HG03095 (cell line): ENCODE data around the gene B3GALT6.
"Not testable (repeated sequence)": the region's sequence is repeated elsewhere in the genome, so short reads cannot be mapped to it uniquely, and the experiment has no call there.

Source experiments
- ATAC-seq: cut with Tn5 transposase; IDR thresholded peaks from one replicate; pipeline ENCODE4 v1.9.1; 2021; ENCODE audit warnings: moderate library complexity; ENCODE audit not compliant: unreplicated experiment

The B3GALT6 gene

GRCh38 chr1:1232208-1232795 is at the start of gene B3GALT6:
TSS of gene B3GALT6 (plus strand) at chr1:1232237. CDS start at chr1:1232279, 42 bp downstream.
- ATAC-seq: no peak

- no peak for ATAC-seq
Measured at GRCh38 chr1:1182491-1183220, 49.4 kb upstream of the B3GALT6 start.

DNA sequence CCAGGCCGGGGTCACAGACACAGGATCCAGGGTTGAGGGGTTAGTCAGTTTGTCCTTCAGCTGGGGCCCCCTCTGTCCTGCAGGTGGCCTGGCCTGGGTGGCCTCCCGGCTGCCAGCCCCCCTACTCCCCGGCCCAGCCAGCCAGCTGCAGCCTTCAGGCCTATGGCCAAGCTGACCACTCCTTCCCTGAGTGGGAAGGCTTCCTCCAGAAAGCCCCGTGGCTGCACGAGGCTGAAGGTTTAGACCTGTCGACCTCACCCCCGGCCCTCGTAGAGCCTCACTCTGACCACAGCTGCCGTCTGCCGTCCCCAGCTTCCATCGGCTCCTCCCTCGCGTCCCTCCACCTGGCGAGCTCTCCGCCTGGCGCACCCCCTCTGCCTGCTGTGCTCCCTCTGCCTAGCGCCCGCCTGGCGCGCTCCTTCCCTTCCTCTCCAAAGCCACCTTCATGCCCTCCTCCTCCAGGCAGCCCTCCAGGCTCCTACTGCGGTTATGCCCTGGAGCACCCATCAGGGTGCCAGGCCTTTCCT is 48.8 kb upstream of the B3GALT6 start:
- ATAC-seq: no peak

DNA sequence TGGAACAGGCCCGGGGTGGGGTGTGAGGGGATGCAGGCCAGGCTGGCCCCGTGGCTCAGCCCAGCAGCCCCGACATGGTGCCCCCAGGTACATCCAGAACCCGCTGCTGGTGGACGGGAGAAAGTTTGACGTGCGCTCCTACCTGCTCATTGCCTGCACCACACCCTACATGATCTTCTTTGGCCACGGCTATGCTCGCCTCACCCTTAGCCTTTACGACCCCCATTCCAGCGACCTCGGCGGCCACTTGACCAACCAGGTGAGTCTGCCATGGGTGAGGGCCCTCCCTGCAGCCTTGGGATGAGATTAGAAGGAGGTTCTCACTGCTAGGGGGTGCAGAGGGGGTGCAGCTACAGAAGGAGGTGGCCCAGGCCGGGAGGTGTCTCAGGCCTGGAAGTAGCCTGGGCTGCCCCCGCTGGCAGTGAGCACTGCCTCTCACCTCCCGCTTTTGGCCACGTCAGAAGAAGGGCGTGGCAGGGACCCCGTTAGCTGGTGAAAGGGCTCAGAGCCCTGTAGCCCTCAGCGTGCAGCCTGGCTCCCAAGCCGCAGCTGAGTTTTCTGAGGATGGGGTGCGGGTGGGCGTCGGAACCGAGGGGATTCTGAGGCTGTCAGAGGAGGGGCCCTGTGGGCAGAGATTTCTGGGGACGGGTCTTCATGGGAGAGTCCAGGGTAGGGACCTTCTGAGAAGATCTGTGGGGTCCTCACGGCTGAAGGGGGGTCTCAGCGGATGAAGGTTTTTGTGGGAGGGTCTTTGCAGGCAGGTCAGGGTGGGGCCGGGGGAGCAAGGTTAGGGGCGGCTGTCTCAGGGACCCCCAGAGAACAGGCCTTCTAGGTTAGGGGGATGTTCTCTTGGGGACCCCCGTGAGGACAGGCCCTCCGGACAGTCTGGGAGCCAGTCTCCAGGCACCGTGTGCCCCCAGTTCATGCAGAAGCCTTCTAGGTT is 47.9 kb upstream of the B3GALT6 start:
- no peak for ATAC-seq

GRCh38 chr1:1185101-1185765 is 46.8 kb upstream of the B3GALT6 start:
- no peak for ATAC-seq

GRCh38 chr1:1187938-1188337 is 44.1 kb upstream of the B3GALT6 start:
- ATAC-seq: no peak

DNA sequence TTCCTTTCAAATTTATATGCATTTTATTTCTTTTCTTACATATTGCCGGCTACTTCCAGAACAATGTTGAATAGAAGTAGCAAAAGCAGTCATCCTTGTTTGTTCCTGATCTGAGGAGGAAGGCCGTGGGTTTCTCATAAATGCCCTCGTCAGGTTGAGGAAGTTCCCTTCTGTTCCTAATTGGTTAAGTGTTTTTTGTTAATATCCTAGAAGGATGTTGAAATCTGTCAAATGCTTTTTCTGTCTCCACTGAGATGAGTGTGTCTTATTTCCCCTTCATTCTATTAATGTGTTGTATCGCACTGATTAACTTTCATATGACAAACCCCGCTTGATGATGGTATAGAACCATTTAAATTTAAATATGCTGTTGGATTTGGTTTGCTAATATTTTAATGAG is 42.9 kb upstream of the B3GALT6 start:
- ATAC-seq: no peak

DNA sequence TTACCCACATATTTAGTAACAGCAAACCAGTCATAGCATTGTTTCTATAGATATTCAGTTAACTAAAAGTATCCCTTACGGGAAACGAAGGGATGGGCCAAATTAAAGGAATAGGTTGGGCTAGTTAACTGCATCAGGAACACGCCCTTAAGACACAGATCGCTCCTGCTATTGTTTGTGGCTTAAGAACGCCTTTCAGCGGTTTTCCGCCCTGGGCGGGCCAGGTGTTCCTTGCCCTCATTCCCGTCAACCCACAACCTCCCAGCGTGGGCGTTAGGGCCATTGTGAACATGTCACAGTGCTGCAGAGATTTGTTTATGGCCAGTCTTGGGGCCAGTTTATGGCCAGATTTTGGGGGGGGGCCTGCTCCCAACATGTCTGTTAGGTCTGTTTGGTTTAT is 40.3 kb upstream of the B3GALT6 start:
- ATAC-seq: no peak

DNA sequence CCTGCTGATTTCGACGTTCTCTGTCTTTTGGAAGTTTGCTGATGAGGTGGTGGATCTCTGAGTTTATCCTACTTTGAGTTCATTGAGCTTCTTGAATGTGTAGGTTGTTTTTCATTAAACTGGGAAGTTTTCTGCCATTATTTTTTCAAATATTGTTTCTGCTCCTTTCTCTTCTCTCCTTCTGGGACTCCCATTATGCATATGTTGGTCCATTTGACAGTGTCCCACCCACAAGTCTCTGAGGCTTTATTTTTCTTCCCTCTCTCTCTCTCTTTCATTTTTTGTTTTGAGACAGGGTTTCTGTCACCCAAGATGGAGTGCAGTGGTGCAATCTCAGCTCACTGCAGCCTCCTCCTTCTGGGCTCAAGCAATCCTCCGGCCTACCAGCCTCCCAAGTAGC is 37.3 kb upstream of the B3GALT6 start:
- no peak for ATAC-seq

GRCh38 chr1:1195726-1196125 is 36.3 kb upstream of the B3GALT6 start:
- ATAC-seq: not testable (repeated sequence)

DNA sequence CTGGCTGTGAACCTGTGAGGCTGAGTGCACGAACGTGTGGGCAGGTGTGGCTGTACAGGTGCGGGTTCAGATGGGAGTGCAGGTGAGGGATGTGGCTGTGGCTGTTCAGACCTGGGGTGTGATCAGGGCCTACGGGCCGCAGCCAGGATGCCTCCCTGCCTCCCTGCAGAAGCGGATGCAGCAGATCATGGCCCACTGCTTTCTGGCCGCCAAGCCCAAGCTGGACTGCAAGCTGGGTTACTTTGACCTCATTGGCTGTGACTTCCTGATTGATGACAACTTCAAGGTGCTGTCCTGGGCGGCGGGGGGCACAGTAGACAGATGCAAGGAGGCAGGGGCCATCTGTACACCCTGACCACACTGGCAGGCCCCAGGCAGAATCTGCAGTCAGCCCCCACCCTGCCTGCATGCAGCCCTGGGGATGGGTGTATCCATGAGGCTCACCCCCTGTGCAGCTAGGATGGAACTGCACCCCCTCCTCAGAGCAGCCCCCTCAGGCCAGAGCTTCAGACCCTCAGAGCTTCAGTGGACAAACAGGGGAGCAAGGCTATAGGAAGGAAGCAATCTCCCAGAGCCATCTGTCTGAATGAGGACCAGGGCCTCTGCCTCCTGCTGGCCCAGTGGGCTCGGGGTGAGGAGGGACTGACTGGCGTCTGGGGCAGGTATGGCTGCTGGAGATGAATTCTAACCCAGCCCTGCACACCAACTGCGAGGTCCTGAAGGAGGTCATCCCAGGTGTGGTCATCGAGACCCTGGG is 35.4 kb upstream of the B3GALT6 start:
- ATAC-seq: no peak

- no peak for ATAC-seq
Measured at GRCh38 chr1:1197188-1197500, 34.9 kb upstream of the B3GALT6 start.

DNA sequence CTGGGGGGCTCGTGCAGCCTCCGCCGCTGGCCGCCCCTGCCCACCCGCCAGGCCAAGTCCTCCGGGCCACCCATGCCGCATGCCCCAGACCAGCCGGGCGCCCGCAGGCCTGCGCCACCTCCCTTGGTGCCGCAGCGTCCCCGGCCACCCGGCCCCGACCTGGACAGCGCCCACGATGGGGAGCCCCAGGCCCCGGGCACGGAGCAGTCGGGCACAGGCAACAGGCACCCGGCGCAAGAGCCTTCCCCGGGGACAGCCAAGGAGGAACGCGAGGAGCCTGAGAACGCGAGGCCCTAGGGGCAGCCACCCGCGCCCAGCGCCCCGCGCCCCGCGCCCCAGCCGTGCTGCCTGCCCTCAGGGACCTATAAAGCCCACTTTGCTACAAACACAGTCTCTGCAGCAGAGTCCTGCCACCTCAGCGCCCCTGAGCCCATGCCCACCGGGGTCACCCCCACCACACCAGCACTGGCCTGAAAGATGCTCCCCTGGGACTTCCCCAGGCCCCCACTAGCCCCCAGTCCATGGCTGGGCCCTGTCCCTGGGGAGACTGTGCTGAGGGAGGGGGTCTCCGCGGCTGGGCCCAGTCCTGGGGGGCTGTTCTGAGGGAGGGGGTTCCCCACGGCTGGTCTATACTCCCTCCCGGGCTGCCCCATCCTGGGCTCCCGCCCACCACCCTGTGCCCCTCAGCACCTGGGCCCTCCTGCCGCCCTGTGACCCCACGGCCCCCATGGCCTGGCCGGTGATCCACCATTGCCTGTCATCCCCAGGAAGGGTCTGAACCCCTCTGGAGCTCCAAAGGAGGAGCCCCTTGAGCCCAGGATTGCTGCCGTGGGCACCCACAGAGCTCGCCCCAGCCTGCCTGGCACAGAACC is 34.2 kb upstream of the B3GALT6 start:
- no peak for ATAC-seq

DNA sequence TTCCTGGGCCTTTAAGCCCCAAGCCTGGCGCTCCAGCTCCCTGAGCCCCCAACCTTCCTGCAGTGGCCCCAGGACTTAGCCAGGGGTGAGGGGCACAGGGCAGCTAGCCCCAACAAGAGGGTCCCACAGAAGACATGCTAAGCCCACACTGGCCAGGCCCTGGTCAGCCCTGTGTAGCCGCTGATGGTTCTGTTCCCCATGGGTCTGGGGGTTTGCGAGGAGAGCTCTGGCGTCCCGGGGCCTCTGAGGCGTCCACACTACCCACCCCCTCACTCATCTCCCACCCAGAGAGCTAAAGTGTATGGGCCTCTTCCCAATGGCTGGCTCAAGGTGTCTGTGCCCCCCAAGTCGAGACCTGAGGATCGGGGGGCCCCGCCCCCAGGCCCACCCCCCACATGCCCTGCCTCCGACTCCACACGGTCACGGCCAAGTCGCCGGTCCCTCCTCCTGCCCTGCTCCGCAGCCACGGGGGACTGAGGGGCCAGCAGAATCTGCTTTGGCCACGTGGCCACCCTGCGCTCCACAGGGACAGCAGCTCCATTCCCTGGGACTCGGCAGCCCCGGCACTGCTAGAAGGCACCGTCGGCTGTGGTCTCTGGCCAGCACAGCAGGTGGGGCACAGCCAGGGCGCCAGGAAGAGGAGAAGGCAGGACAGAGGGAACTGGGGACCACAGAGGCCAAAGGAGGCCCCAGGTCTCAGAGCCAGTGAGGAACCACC is 33.5 kb upstream of the B3GALT6 start:
- no peak for ATAC-seq

DNA sequence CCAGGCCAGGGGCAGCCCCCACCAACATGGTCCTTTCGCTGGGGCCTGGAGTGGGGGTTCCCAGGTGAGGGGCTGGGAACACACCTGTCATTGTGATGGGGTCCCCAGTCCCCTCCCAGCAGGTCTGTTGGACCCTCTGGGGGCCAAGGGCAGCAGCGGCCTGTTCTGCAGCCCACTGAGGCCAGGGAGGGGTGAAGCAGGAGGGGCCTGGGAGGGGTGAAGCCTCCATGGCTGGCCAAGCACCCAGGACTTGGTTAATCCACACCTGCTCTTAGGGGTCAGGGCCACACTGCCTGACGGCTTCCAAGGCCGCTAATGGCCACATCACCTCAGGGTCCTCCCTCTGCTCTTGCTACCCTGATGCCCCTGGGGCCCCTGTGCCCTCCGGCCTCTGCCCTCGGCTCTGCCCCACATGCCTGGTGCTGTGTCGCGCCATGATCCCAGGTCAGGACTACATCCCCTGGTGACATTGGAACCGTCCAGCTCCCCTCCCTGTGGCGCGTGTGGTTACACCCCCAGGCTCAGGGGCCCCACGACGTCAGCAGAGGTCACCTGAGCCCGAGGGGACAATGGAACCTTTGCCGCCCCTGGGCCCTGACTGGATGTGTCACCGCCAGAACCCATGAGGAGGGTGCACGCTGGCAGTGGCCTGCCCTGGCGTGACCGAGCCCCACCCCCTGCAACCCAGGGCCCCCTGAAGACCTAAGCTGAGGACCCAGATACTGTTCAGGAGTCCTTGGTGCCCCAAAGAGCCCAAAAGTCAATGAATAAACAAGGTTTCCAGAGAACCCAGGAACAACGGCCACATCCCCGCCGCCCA is 32.7 kb upstream of the B3GALT6 start:
- ATAC-seq: no peak

GRCh38 chr1:1199961-1200875 is 31.8 kb upstream of the B3GALT6 start:
- no peak for ATAC-seq
